Stimulated activated CD8-positive, alpha-beta memory T cell treated with anti-CD3 and anti-CD28 coated beads, Interleukin-4, amount 100 ng/mL, for 48 hours (primary cell): ENCODE results near the gene TBX18.

Experiments
- DNase-seq: peaks from one replicate; pipeline ENCODE4 v3.0.0-alpha.2; 2020

The TBX18 gene

GRCh38 chr6:84764332-84765049 lies at the start of gene TBX18:
Gene TBX18 (minus strand): TSS chr6:84764598. CDS start chr6:84764181, 417 bp downstream.
- DNase-seq = peak; percentile 53

- DNase-seq = no peak
These were observed 47.0 kb upstream of the TBX18 start for GRCh38 chr6:84811351-84811750.

- DNase-seq = no peak
These were observed 45.1 kb upstream of the TBX18 start for GRCh38 chr6:84809455-84809854.

GRCh38 chr6:84808491-84809061 lies 44.2 kb upstream of the TBX18 start:
- DNase-seq = no peak

GRCh38 chr6:84805145-84805544 lies 40.7 kb upstream of the TBX18 start:
- DNase-seq = no peak

- DNase-seq = no peak
These were observed 40.3 kb upstream of the TBX18 start for GRCh38 chr6:84804720-84805119.

- no peak for DNase-seq
These were observed 36.9 kb upstream of the TBX18 start for GRCh38 chr6:84801250-84801649.

- no peak for DNase-seq
These were observed 33.9 kb upstream of the TBX18 start for GRCh38 chr6:84798257-84798656.

GRCh38 chr6:84796343-84796742 lies 31.9 kb upstream of the TBX18 start:
- DNase-seq = no peak

- DNase-seq = no peak
These were observed 27.5 kb upstream of the TBX18 start for GRCh38 chr6:84791927-84792326.

- no peak for DNase-seq
These were observed 26.8 kb upstream of the TBX18 start for GRCh38 chr6:84791233-84791632.

GRCh38 chr6:84789170-84789569 lies 24.8 kb upstream of the TBX18 start:
- no peak for DNase-seq

GRCh38 chr6:84788689-84789088 lies 24.3 kb upstream of the TBX18 start:
- no peak for DNase-seq

- no peak for DNase-seq
These were observed 21.3 kb upstream of the TBX18 start for GRCh38 chr6:84785671-84786070.

- DNase-seq = no peak
These were observed 15.5 kb upstream of the TBX18 start for GRCh38 chr6:84779917-84780316.

GRCh38 chr6:84779380-84779779 lies 15.0 kb upstream of the TBX18 start:
- no peak for DNase-seq

GRCh38 chr6:84777888-84778287 lies 13.5 kb upstream of the TBX18 start:
- DNase-seq = no peak

- DNase-seq = no peak
These were observed 12.0 kb upstream of the TBX18 start for GRCh38 chr6:84776392-84776791.

- DNase-seq = no peak
These were observed 11.4 kb upstream of the TBX18 start for GRCh38 chr6:84775751-84776150.

GRCh38 chr6:84774985-84775284 lies 10.5 kb upstream of the TBX18 start:
- no peak for DNase-seq

- peak; percentile 60 for DNase-seq
These were observed 10.0 kb upstream of the TBX18 start for GRCh38 chr6:84774157-84774984.

GRCh38 chr6:84773431-84774156 lies 9.2 kb upstream of the TBX18 start:
- DNase-seq = peak; percentile 25

GRCh38 chr6:84773133-84773430 lies 8.7 kb upstream of the TBX18 start:
- no peak for DNase-seq
